GM12873 (cell line): Measurements from ENCODE around the gene FBXO8.

Experiments
- TF ChIP-seq, protein P1 (sequence below): IDR thresholded peaks from 2 replicates; pipeline ENCODE4 v1.5.1; 2012; ENCODE audit warnings: low read depth, mild to moderate bottlenecking, moderate library complexity, low read length, control low read depth; ENCODE audit not compliant: insufficient read depth; ENCODE audit errors: missing control alignments

FBXO8 gene

DNA sequence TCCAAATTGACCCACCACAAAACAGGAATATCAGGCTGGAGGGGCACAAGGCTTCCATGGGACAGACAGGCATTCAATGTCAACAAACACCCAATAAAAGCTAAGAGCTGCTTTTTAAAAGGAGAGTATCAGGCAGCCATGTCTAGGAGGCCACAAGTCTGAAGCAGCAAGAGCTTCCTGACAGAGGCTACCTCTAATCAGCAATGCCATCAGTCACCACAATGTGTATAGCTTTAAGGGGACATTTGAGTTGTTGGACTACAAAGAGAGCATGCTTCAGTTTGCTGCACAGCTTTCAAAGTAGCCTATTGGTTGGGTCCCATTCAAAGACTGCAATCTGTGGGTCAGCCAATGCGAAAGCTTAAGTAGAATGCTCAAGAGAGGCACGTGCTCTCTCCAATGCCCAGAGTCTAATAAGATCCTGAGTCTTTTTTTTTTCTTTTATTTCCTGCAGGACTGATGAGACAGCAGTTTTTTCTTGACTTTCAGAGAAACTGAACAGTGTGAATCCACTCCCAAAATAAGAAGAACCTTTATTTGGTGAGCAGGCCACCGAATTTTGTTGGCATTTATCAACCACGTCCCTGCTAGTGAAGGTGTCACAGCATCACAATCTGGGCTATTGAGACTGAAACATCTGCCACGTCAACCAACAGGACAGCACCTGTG lies 92.5 kb downstream of the FBXO8 start:
- TF ChIP-seq, protein P1, sequence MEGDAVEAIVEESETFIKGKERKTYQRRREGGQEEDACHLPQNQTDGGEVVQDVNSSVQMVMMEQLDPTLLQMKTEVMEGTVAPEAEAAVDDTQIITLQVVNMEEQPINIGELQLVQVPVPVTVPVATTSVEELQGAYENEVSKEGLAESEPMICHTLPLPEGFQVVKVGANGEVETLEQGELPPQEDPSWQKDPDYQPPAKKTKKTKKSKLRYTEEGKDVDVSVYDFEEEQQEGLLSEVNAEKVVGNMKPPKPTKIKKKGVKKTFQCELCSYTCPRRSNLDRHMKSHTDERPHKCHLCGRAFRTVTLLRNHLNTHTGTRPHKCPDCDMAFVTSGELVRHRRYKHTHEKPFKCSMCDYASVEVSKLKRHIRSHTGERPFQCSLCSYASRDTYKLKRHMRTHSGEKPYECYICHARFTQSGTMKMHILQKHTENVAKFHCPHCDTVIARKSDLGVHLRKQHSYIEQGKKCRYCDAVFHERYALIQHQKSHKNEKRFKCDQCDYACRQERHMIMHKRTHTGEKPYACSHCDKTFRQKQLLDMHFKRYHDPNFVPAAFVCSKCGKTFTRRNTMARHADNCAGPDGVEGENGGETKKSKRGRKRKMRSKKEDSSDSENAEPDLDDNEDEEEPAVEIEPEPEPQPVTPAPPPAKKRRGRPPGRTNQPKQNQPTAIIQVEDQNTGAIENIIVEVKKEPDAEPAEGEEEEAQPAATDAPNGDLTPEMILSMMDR: no peak

DNA sequence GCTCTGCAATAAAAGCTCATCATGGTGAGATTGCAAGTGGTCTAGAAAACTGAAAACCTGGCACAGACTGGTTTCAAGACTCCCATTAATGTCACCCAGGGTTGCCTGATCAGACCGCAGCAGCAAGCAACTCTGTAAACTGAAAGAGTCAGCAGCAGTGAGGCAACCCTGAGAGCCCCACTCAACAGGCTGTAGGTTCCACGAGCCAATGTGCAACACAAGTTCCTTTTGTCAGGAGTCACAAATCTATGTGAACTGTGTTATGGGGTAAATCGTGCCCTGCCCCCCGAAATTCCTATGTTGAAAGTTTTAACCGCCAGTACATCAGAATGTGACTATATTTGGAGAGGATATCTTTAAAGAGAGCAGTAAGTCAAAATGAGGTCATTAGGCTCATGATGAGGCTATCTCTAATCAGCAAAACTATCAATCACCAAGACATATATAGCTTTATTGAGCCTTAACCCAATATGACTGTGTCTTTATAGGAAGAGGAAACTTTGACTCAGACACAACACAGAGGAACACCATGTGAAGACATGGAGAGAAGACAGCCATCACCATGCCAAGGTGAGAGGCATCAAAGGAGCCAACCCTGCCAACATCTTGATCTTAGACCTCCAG lies 94.0 kb downstream of the FBXO8 start:
- TF ChIP-seq, protein P1: no peak
